ENCODE measurements around the gene CARHSP1.

Gene CARHSP1

DNA sequence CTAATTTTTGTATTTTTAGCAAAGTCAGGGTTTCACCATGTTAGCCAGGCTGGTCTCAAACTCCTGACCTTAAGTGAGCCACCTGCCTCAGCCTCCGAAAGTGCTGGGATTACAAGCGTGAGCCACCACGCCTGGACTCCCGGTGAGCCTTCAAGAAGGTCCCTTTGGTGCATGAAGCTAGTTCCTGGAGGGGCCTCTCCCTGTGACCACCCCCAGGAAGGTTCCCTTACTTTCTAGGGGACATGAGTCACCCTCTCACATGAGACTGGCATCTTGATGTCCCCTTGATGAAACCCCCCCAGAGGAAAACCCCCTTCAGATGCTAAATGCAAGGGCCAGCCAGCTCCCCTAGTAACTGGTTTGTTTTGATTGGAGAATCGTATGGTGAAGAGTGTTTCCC is 12.8 kb downstream of the CARHSP1 start:
- no peaks in the 10 kb centered on the region for H3K27me3 Mint-ChIP-seq
- H3K4me3 Mint-ChIP-seq, result no peak overlapping the region
- peaks cover 9% of the 10 kb centered on the region for H3K4me1 Mint-ChIP-seq (ENCODE audit: low read depth)
- no peak overlapping the region for H3K27ac Mint-ChIP-seq
- H3K9me3 Mint-ChIP-seq, result no peaks in the 10 kb centered on the region
- H3K36me3 Mint-ChIP-seq (ENCODE audit: low read depth), result peaks cover 49% of the 10 kb centered on the region

DNA sequence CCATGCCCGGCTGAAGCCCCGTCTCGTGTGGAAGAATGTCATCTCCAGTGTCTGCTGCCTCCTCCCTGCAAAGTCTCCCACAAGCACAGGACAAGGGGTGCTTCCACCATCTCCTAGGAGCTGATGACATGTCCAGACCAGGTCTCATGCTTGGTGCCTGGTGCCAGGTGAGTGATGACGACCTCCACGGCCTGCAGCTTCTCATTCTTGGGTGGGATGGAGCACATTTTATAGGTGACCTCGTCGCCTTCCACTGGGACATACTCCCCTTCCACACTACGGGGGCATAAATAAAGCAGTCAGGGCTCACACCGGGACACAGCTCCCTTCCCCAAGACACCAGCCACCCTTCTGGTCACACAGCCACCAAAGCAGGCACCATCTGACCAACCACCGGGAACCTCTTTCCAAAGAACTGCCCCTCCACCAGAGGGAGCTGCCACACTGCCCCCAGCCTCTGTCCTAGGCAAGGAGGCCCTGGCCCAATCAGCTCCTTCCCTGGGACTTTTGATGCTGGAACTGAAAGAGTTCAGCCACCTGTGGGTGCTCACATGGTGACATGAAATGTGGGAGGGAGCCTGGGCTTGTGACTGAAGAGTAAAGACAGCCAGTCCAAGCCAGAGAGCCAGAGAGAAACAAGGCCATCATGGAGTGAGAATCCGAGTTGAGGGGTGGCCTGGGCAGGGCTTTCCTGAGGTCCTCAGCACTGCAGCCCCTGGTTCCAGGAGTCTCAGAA is 13.6 kb downstream of the CARHSP1 start:
- H3K27ac Mint-ChIP-seq, result peak overlapping the region; percentile 29
- peaks cover 55% of the 10 kb centered on the region for H3K36me3 Mint-ChIP-seq (ENCODE audit: low read depth)
- H3K9me3 Mint-ChIP-seq, result no peaks in the 10 kb centered on the region
- H3K4me1 Mint-ChIP-seq (ENCODE audit: low read depth), result peaks cover 15% of the 10 kb centered on the region
- H3K27me3 Mint-ChIP-seq, result no peaks in the 10 kb centered on the region
- no peak overlapping the region for H3K4me3 Mint-ChIP-seq

DNA sequence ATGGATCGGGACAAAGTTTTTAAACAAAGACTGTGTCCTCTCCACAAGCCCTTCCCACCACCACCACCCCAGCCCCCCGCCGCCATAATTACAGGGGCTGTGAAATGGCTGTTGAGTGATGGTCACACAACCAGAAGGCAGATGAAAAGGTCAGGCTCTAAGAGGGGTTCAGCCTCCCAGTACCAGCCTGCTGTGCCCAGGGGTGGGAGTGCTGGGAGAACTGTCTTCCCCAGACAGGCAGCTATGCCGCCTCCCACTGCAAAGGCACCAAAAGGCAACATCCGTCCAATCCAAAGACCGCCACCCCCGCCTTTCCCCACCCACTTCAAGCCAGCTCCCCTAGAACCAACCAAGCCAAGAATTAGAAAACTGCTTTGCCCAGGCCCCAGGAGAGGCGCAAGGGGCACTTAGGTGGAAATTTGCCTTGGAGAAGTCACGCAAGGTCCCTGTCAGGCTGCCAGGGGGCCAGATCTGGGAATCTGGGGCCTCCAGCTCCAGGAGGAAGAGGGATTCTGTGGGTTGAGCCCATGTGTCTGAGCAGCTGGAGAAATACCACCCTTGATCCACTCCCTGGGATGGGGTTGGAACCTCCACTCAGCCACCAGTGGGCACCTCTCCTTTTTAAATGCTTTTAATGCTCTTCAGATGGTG is 14.4 kb downstream of the CARHSP1 start:
- peaks cover 62% of the 10 kb centered on the region for H3K36me3 Mint-ChIP-seq (ENCODE audit: low read depth)
- no peak overlapping the region for H3K27ac Mint-ChIP-seq
- H3K9me3 Mint-ChIP-seq, result no peaks in the 10 kb centered on the region

DNA sequence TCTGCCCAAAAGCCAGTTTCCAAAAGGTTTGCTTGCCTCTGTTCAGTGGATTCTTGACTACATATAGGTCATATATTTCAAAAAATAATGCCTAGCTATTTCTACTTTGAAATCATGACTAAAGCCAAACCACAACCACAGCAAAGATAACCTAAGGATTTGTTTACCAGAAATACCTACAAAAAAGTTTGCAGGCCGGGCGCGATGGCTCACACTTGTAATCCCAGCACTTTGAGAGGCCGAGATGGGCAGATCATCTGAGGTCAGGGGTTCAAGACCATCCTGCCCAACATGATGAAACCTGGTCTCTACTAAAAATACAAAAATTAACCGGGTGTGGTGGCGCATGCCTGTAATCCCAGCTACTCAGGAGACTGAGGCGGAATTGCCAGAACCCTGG is 15.2 kb downstream of the CARHSP1 start:
- Mint-ChIP-seq H3K36me3 (ENCODE audit: low read depth) (peaks cover 65% of the 10 kb centered on the region), H3K27ac (no peak overlapping the region), H3K4me3 (no peak overlapping the region), H3K27me3 (no peaks in the 10 kb centered on the region), H3K9me3 (no peaks in the 10 kb centered on the region), H3K4me1 (ENCODE audit: low read depth) (peaks cover 27% of the 10 kb centered on the region)

More for the DNA sequence above, 14.4 kb downstream of the CARHSP1 start:
- H3K4me3 Mint-ChIP-seq, result no peak overlapping the region
- no peaks in the 10 kb centered on the region for H3K27me3 Mint-ChIP-seq
- H3K4me1 Mint-ChIP-seq (ENCODE audit: low read depth), result peaks cover 23% of the 10 kb centered on the region

DNA sequence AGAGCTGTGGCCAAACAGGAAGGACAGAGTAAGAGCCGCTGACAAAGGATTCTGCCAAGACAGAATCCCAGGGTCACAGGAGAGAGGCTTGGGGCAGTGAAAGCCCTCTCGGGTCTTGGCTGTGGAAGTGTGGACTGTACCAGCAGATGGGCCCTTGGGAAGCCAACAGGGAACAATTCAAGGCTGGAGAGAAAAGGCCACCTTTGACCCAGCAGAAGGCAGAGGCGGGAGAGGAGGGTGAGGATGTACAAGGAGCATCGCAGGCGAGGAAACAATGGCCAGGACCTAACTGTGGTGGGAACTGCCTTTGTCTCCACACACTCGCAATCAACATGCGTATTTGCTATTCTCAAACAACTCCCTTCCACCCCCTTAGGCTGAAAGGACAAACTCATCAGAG is 15.7 kb downstream of the CARHSP1 start:
- H3K9me3 Mint-ChIP-seq, result no peaks in the 10 kb centered on the region
- no peak overlapping the region for H3K27ac Mint-ChIP-seq
- H3K27me3 Mint-ChIP-seq, result no peaks in the 10 kb centered on the region
- peaks cover 27% of the 10 kb centered on the region for H3K4me1 Mint-ChIP-seq (ENCODE audit: low read depth)
- H3K36me3 Mint-ChIP-seq (ENCODE audit: low read depth), result peaks cover 64% of the 10 kb centered on the region
- no peak overlapping the region for H3K4me3 Mint-ChIP-seq

DNA sequence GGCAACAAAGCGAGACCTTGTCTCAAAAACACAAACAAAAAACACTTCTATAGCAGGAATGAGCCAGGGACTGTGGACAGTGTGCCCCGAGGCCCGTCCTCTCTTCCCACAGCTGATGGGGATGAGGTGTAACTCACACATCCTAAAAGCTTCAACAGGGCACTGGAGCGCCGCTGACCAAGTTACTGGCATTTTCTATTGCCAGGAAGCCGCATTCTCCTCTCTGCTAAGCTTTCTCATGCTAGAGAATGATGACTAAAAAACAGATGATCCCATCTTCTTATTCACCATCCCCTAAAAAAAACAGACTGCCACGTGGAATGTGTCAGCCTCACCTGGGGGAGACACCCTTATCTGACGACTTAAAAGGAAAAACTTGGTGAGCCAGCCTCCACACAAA is 16.3 kb downstream of the CARHSP1 start:
- Mint-ChIP-seq H3K27me3 (no peaks in the 10 kb centered on the region), H3K4me3 (no peak overlapping the region), H3K4me1 (ENCODE audit: low read depth) (peaks cover 27% of the 10 kb centered on the region), H3K36me3 (ENCODE audit: low read depth) (peaks cover 59% of the 10 kb centered on the region), H3K27ac (peak overlapping the region; percentile 29), H3K9me3 (no peaks in the 10 kb centered on the region)

DNA sequence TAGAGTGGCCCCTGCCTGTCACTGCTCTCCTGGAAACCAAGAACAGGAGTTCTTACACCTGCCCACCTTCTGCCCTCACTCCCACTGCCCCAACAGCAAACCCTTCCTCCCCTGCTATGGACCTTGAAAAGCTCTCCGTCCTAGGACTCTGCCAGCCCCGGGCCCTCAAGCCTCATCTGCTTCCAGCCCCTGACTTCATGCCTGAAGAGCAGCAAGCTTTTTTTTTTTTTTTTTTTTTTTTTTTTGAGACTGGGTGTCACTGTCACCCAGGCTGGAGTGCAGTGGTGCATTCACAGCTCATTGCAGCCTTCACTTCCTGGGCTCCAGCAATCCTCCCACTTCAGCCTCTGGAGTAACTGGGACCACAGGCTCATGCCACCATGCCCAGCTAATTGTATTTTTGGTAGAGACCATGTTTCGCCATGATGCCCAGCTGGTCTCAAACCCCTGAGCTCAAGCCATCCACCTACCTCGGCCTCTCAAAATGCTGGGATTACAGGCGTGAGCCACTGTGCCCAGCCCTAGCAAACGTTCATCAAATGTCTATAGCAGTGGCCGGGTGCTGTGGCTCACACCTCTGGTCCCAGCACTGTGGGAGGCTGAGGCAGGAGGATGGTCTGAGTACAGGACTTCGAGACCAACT is 16.9 kb downstream of the CARHSP1 start:
- H3K27me3 Mint-ChIP-seq, result no peaks in the 10 kb centered on the region
- peaks cover 59% of the 10 kb centered on the region for H3K36me3 Mint-ChIP-seq (ENCODE audit: low read depth)
- H3K4me1 Mint-ChIP-seq (ENCODE audit: low read depth), result peaks cover 27% of the 10 kb centered on the region
- no peak overlapping the region for H3K4me3 Mint-ChIP-seq
- no peak overlapping the region for H3K27ac Mint-ChIP-seq
- H3K9me3 Mint-ChIP-seq, result no peaks in the 10 kb centered on the region

DNA sequence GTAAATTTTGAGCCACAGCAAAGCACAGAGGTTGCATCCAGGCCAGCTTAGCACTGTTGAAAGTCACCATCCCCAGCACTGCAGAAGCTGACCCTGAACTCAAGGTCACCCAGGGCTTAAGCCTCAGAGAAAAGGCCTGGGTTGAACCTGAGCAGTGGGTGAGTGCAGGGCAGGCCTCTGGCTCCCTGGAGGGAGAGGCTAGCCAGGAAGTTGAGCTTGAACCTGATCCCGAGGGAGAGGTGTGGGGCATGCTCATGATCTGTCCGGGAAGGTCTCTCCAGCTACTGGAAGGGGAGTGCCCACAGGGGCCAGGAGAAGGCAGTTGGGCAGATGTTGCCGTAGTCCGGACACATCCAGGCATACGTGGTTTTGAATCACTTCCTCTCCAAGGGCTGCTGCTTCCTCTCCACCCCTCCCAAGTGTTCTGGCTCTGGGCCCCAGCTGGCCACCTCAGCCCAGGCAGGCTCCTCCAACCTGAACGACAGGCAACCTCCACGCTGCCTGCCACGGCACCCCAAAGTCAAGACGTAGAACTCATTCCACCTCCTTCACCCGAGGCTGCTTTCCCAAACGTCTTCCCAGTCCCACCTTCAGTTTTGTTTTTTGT is 18.4 kb downstream of the CARHSP1 start:
- H3K4me3 Mint-ChIP-seq, result no peak overlapping the region
- H3K4me1 Mint-ChIP-seq (ENCODE audit: low read depth), result peaks cover 21% of the 10 kb centered on the region
- H3K36me3 Mint-ChIP-seq (ENCODE audit: low read depth), result peaks cover 52% of the 10 kb centered on the region
- peak overlapping the region; percentile 62 for H3K27ac Mint-ChIP-seq
- no peaks in the 10 kb centered on the region for H3K27me3 Mint-ChIP-seq
- no peaks in the 10 kb centered on the region for H3K9me3 Mint-ChIP-seq

DNA sequence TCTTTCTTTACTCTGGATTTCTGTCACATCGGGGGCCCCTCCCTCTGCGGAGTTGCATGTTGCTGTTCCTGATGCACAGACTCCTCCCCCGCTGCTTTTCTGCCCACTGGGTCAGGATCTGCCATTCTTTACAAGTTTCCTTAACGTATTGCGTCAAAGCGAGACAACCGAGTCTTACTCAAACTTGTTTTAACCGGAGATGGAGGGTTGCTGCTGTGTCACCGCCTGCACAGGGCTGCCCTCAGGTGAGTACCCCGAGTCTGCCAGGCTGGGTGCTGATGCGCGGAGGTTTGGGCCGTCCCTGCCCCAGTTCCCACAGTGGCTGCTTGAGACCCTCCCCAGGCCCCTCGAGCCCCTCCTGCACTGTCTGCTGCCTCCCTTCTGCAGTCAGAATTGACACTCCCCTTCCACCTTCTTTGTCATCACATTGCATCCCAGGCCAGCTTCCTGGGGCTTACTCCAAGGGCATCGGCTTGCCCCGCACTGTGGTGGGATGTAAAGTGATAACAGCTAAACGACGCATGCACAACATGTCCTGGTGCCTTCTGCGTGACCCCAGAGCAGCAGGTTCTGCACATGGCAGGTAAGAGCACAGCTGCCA is 19.3 kb downstream of the CARHSP1 start:
- H3K27ac Mint-ChIP-seq, result peak overlapping the region; percentile 45
- peaks cover 51% of the 10 kb centered on the region for H3K36me3 Mint-ChIP-seq (ENCODE audit: low read depth)
- no peak overlapping the region for H3K4me3 Mint-ChIP-seq

DNA sequence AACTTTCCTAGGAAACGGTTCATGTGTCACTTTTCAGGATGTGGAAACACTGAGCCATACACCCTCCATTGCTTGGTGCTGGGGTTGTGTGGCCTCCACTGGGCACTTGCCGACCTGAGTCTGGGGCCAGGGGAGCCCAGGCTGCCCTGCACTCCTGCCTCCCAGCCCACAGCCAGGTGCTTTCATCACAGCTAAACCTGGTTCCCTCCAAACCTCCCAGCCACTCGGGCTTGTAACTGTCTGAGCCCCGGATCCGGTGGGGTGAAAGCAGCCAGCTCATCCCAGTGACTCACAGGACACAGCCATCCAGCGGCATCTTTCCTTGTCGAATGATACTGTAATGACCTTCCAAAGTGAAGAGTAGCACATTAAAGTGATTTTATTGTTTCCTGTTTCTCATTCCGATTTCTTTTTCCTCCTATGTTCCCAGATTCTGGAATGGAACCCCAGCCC is 19.8 kb downstream of the CARHSP1 start:
- Mint-ChIP-seq H3K27me3 (no peaks in the 10 kb centered on the region), H3K4me1 (ENCODE audit: low read depth) (peaks cover 18% of the 10 kb centered on the region), H3K36me3 (ENCODE audit: low read depth) (peaks cover 51% of the 10 kb centered on the region), H3K27ac (peak overlapping the region; percentile 45), H3K4me3 (no peak overlapping the region), H3K9me3 (no peaks in the 10 kb centered on the region)

More for the DNA sequence above, 19.3 kb downstream of the CARHSP1 start:
- Mint-ChIP-seq H3K4me1 (ENCODE audit: low read depth) (peaks cover 18% of the 10 kb centered on the region), H3K27me3 (no peaks in the 10 kb centered on the region), H3K9me3 (no peaks in the 10 kb centered on the region)

DNA sequence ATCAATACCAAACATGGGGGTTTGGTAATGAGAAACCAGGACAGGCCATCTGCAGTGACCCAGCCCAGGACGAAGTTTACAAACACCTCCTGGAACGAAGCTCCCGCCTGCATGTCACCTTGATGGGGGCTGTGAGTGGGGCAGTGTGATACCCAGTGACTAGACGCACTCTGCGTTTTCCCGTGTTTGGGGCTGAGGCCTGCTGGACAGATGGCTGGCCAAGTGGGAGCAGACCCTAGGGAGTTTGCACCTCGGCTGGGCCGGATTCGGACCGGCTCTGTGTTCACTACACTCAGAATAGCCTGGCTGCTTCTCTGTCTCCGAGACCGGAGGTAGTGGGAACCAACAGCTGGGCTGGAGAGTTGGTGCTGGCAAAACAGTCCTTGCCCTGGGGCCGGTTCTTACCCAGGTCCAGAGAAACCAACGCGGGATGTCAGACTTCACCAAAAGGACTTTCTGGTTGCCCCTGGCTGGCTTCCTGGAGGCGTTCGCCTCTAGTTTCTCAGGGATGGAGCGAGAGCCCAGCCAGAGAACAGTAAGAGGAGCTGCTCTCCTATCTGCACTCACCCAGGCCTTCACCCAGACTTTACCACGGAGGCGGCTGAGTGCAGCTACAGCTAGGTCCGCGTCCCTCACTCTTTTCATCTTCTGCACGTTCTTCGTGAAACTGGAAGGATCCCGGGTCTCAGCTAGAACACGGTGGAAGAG is 20.4 kb downstream of the CARHSP1 start:
- Mint-ChIP-seq H3K27me3 (no peaks in the 10 kb centered on the region), H3K27ac (no peak overlapping the region), H3K9me3 (no peaks in the 10 kb centered on the region), H3K4me3 (no peak overlapping the region), H3K36me3 (ENCODE audit: low read depth) (peaks cover 50% of the 10 kb centered on the region), H3K4me1 (ENCODE audit: low read depth) (peaks cover 18% of the 10 kb centered on the region)

DNA sequence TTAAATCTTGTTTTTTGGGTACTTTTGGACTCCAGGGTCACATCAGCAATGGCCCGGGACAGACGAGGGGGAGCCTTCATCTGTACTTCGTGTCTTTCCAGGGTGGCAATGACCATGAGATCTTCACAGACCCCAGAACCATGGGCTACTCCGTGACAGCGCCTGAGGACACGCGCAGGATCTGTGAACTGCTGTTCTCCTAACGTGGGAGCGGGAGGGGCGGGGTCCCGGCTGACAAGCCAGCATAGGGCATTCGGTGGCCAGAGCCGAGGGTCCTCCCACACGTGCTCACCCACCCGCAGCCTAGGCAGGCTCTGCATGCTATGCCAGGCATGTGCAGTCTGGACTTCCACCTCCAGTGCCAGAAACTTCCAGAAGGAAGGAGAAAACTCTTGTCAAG is 21.2 kb downstream of the CARHSP1 start:
- Mint-ChIP-seq H3K4me3 (no peak overlapping the region), H3K4me1 (ENCODE audit: low read depth) (peaks cover 18% of the 10 kb centered on the region), H3K9me3 (no peaks in the 10 kb centered on the region), H3K27me3 (no peaks in the 10 kb centered on the region), H3K36me3 (ENCODE audit: low read depth) (peaks cover 47% of the 10 kb centered on the region), H3K27ac (no peak overlapping the region)

DNA sequence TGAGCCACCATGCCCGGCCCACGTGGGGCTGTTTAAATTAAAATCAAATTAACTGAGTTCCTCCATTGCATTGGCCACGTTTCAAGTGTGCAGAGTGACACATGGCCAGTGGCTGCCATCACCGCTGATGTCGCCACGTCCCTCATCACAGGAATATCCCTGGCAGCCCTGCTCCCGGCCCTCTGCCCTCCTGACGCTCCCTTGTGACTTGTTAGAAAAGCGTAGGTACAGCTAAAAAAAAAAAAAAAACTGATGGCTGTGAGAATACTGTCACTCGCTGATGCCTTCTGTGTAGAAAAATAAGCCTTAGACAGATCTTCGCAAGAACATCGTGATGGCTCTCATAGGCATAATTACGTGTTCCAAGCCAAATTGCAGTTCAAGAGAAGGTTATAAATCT is 21.7 kb downstream of the CARHSP1 start:
- Mint-ChIP-seq H3K4me3 (no peak overlapping the region), H3K27ac (no peak overlapping the region), H3K4me1 (ENCODE audit: low read depth) (peaks cover 18% of the 10 kb centered on the region), H3K27me3 (no peaks in the 10 kb centered on the region), H3K9me3 (no peaks in the 10 kb centered on the region), H3K36me3 (ENCODE audit: low read depth) (peaks cover 50% of the 10 kb centered on the region)

DNA sequence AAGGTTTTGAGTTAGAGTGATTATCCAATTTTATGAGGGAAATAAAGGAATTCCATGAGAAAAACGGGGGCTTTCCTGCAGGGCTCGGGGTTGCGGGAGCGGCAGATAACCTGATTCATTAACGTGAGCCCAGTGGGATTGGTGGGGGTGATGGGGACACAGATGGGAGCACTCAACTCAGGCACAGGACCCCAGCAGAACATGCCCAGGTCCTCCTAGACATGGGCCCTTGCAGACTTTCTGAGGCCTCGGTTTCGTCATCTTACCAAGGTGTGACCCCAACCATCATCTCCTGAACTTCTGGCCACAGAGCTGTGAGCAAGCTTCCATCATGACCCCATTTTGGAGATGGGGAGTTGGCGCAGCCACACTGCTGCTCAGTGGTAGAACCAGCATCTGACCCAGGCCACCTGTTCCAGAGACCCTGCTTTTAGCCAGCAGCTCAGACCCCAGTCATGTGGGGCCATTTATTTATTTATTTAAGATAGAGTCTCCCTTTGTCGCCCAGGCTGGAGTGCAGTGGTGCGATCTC is 22.3 kb downstream of the CARHSP1 start:
- Mint-ChIP-seq H3K36me3 (ENCODE audit: low read depth) (peaks cover 47% of the 10 kb centered on the region), H3K4me1 (ENCODE audit: low read depth) (peaks cover 18% of the 10 kb centered on the region), H3K27me3 (no peaks in the 10 kb centered on the region), H3K27ac (no peak overlapping the region), H3K9me3 (no peaks in the 10 kb centered on the region), H3K4me3 (no peak overlapping the region)

Data from stimulated activated naive CD8-positive, alpha-beta T cell treated with anti-CD3 and anti-CD28 coated beads, Interleukin-15, Interleukin-2, amounts not matched to agents 100 ng/mL and 50 ng/mL, for 24 hours (primary cell).